NB4 (cell line): Measurements from ENCODE around the gene ACACB.

Source experiments
- DNase-seq: peaks from one replicate; pipeline ENCODE4 v3.0.0; 2010; ENCODE audit warnings: low read depth
- H3K4me3 ChIP-seq: one replicate; pipeline ENCODE4 v1.5.1; 2011; ENCODE audit warnings: mild to moderate bottlenecking, low read depth, low read length, moderate library complexity
- CTCF ChIP-seq: IDR thresholded peaks from one replicate; pipeline ENCODE4 v1.5.1; 2012; ENCODE audit warnings: low read depth, low read length
- MAX ChIP-seq: IDR thresholded peaks from 2 replicates; pipeline ENCODE4 v1.6.1; 2011; ENCODE audit warnings: low read depth, low read length
- MYC ChIP-seq: IDR thresholded peaks from 2 replicates; pipeline ENCODE4 v1.6.1; 2011; ENCODE audit warnings: low read depth, low read length
- POLR2A ChIP-seq: IDR thresholded peaks from 2 replicates; pipeline ENCODE4 v1.6.1; 2011; ENCODE audit warnings: mild to moderate bottlenecking; ENCODE audit not compliant: insufficient read length; ENCODE audit errors: extremely low read depth

Gene ACACB

GRCh38 chr12:109291117-109291516, 174.7 kb downstream of the ACACB start:
- DNase-seq = no peak
- H3K4me3 ChIP-seq = no peak overlapping the region
- TF ChIP-seq MAX = no peak
- TF ChIP-seq POLR2A = no peak
- no peak for TF ChIP-seq CTCF
- no peak for TF ChIP-seq MYC

GRCh38 chr12:109291521-109292341, 175.3 kb downstream of the ACACB start:
- no peak for DNase-seq
- H3K4me3 ChIP-seq = no peak overlapping the region
- TF ChIP-seq MYC = no peak

- H3K4me3 ChIP-seq = no peak overlapping the region
- TF ChIP-seq MAX (no peak), CTCF (no peak), MYC (no peak)
- DNase-seq = no peak
Observed at GRCh38 chr12:109292342-109292711, 175.9 kb downstream of the ACACB start.

- no peak for DNase-seq
- no peak overlapping the region for H3K4me3 ChIP-seq
- TF ChIP-seq CTCF (no peak), MAX (no peak), POLR2A (no peak), MYC (no peak)
Observed at GRCh38 chr12:109293106-109293505, 176.7 kb downstream of the ACACB start.

- TF ChIP-seq CTCF = no peak
- no peak for TF ChIP-seq MYC
- TF ChIP-seq MAX = no peak
- no peak for TF ChIP-seq POLR2A
- no peak for DNase-seq
- H3K4me3 ChIP-seq = no peak overlapping the region
Observed at GRCh38 chr12:109294286-109294796, 178.0 kb downstream of the ACACB start.

- DNase-seq = no peak
- TF ChIP-seq MYC (no peak), POLR2A (no peak), CTCF (no peak), MAX (no peak)
- H3K4me3 ChIP-seq = no peak overlapping the region
Observed at GRCh38 chr12:109295764-109296425, 179.5 kb downstream of the ACACB start.
